Osteocyte (in vitro differentiated cells): ENCODE results near the gene RECQL. TPM values are rescaled to one million over a fixed set of nuclear protein-coding genes. Genes with fewer than 3 reads are reported as not detected.
"Not testable (repeated sequence)": the region's sequence is repeated elsewhere in the genome, so short reads cannot be mapped to it uniquely, and the experiment has no call there.

Source experiments
- DNase-seq: peaks from one replicate; pipeline ENCODE4 v3.0.0; 2021; ENCODE audit warnings: mixed read lengths; ENCODE audit not compliant: unreplicated experiment; ENCODE audit errors: extremely low spot score
- H3K27ac Mint-ChIP-seq: one replicate; pipeline ENCODE4 v1.8.0; 2021; ENCODE audit warnings: mild to moderate bottlenecking, mixed read lengths; ENCODE audit not compliant: unreplicated experiment
- H3K27me3 Mint-ChIP-seq: one replicate; pipeline ENCODE4 v1.8.0; 2021; ENCODE audit warnings: mixed read lengths; ENCODE audit not compliant: unreplicated experiment
- H3K36me3 Mint-ChIP-seq: one replicate; pipeline ENCODE4 v1.8.0; 2021; ENCODE audit warnings: mixed read lengths; ENCODE audit not compliant: unreplicated experiment
- H3K4me1 Mint-ChIP-seq: one replicate; pipeline ENCODE4 v1.8.0; 2021; ENCODE audit warnings: mixed read lengths; ENCODE audit not compliant: unreplicated experiment
- H3K4me3 Mint-ChIP-seq: one replicate; pipeline ENCODE4 v1.8.0; 2021; ENCODE audit warnings: mild to moderate bottlenecking, moderate library complexity, mixed read lengths; ENCODE audit not compliant: unreplicated experiment
- H3K9me3 Mint-ChIP-seq: one replicate; pipeline ENCODE4 v1.8.0; 2021; ENCODE audit warnings: mixed read lengths; ENCODE audit not compliant: unreplicated experiment
- CTCF ChIP-seq: fragments of 200-600 bp; sonication (generic); IDR thresholded peaks from 2 replicates; pipeline ENCODE4 v1.5.0; 2021; ENCODE audit warnings: antibody characterized with exemption, mild to moderate bottlenecking, moderate library complexity
- total RNA-seq: library from RNA; stranded (reverse); gene quantifications from 2 replicates; pipeline ENCODE4 v1.2.1, GENCODE V29; 2021

RECQL gene
- total RNA-seq, 1 donor from 2014 or later: 40.7 TPM

GRCh38 chr12:21475552-21475951 lies 25.9 kb downstream of the RECQL start:
- no peak for DNase-seq
- Mint-ChIP-seq H3K4me3 (no peak overlapping the region), H3K27me3 (no peaks in the 10 kb centered on the region), H3K27ac (no peak overlapping the region), H3K9me3 (no peaks in the 10 kb centered on the region), H3K4me1 (peaks cover 10% of the 10 kb centered on the region), H3K36me3 (peaks cover 37% of the 10 kb centered on the region)
- TF ChIP-seq CTCF: no peak

- peaks cover 7% of the 10 kb centered on the region for H3K4me1 Mint-ChIP-seq
- no peak overlapping the region for H3K27ac Mint-ChIP-seq
- H3K36me3 Mint-ChIP-seq: peaks cover 51% of the 10 kb centered on the region
- no peaks in the 10 kb centered on the region for H3K27me3 Mint-ChIP-seq
- H3K4me3 Mint-ChIP-seq: no peak overlapping the region
- no peak for TF ChIP-seq CTCF
- no peak for DNase-seq
- H3K9me3 Mint-ChIP-seq: no peaks in the 10 kb centered on the region
These were observed 29.1 kb downstream of the RECQL start for GRCh38 chr12:21472197-21472823.

GRCh38 chr12:21471294-21471693 lies 30.1 kb downstream of the RECQL start:
- Mint-ChIP-seq H3K9me3 (no peaks in the 10 kb centered on the region), H3K4me1 (no peaks in the 10 kb centered on the region), H3K27me3 (no peaks in the 10 kb centered on the region), H3K27ac (no peak overlapping the region), H3K4me3 (no peak overlapping the region), H3K36me3 (peaks cover 53% of the 10 kb centered on the region)
- no peak for TF ChIP-seq CTCF
- DNase-seq: no peak

- H3K27ac Mint-ChIP-seq, H3K27me3 Mint-ChIP-seq, DNase-seq: not testable (repeated sequence)
These were observed 34.1 kb downstream of the RECQL start for GRCh38 chr12:21467334-21467733.

GRCh38 chr12:21459474-21459873 lies 42.0 kb downstream of the RECQL start:
- H3K27me3 Mint-ChIP-seq: no peaks in the 10 kb centered on the region
- H3K9me3 Mint-ChIP-seq: peaks cover 5% of the 10 kb centered on the region
- no peak for TF ChIP-seq CTCF
- peaks cover 13% of the 10 kb centered on the region for H3K4me1 Mint-ChIP-seq
- H3K27ac Mint-ChIP-seq: no peak overlapping the region
- no peak for DNase-seq
- H3K4me3 Mint-ChIP-seq: no peak overlapping the region
- peaks cover 43% of the 10 kb centered on the region for H3K36me3 Mint-ChIP-seq

More at GRCh38 chr12:21467334-21467733, 34.1 kb downstream of the RECQL start:
- H3K9me3 Mint-ChIP-seq, H3K4me3 Mint-ChIP-seq, H3K4me1 Mint-ChIP-seq: not testable (repeated sequence)
- peaks cover 48% of the 10 kb centered on the region for H3K36me3 Mint-ChIP-seq
